GM12892 (cell line): ENCODE results near the gene PRKAR1B.

Experiments
- POLR2A ChIP-seq: IDR thresholded peaks from 2 replicates; pipeline ENCODE4 v1.6.1; 2011; ENCODE audit warnings: low read depth, low read length, control low read depth
- POLR2AphosphoS5 ChIP-seq: IDR thresholded peaks from 2 replicates; pipeline ENCODE4 v1.6.1; 2011; ENCODE audit warnings: low read depth, low read length, control low read depth
- TAF1 ChIP-seq: IDR thresholded peaks from 2 replicates; pipeline ENCODE4 v1.6.1; 2011; ENCODE audit warnings: low read depth, mild to moderate bottlenecking, control low read depth, low read length, borderline replicate concordance

GRCh38 chr7:610141-610530 lies 116.9 kb downstream of the PRKAR1B start:
- TF ChIP-seq POLR2A (no peak), POLR2AphosphoS5 (no peak), TAF1 (no peak)
